ENCODE measurements around the gene OR2B6.

OR2B6 gene

GRCh38 chr6:27957516-27957915 is 475 bp downstream of the OR2B6 start:
- Histone ChIP-seq H3K4me3 (ENCODE audit: low read length) (no peak overlapping the region), H3K27me3 (ENCODE audit: insufficient read depth, low read length) (no peaks in the 10 kb centered on the region), H3K9ac (ENCODE audit: low read depth, low read length) (no peak overlapping the region), H3K4me1 (ENCODE audit: insufficient read depth, low read length) (peaks cover 4% of the 10 kb centered on the region; the same call in 1 of the 2 replicates), H3K9me3 (ENCODE audit: insufficient read depth, low read depth, low read length) (no peaks in the 10 kb centered on the region), H3K27ac (ENCODE audit: low read depth, low read length) (no peak overlapping the region), H3K36me3 (ENCODE audit: insufficient read depth, low read length) (no peaks in the 10 kb centered on the region)
- WGBS, result 94% methylated on average over 4 of the region's 4 CpGs

DNA sequence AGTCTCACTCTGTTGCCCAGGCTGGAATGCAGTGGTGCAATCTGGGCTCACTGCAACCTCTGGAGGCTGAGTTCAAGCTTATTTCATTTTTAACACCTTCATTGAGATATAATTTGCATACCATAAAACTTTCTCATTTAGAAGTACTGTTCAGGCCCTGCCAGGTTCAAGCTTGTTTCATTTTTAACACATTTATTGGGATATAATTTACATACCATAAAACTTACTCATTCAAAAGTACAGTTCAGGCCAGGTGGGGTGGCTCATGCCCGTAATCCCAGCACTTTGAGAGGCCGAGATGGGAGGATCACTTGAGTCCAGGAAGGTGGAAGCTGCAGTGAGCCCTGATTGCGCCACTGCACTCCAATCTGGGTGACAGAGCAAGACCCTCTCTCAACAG is 5.5 kb downstream of the OR2B6 start:
- Histone ChIP-seq H3K9me3 (ENCODE audit: insufficient read depth, low read depth, low read length) (no peaks in the 10 kb centered on the region), H3K4me1 (ENCODE audit: insufficient read depth, low read length) (peaks cover 4% of the 10 kb centered on the region; the same call in 1 of the 2 replicates), H3K36me3 (ENCODE audit: insufficient read depth, low read length) (no peaks in the 10 kb centered on the region), H3K9ac (ENCODE audit: low read depth, low read length) (no peak overlapping the region), H3K27me3 (ENCODE audit: insufficient read depth, low read length) (no peaks in the 10 kb centered on the region), H3K27ac (ENCODE audit: low read depth, low read length) (no peak overlapping the region), H3K4me3 (ENCODE audit: low read length) (no peak overlapping the region)
- WGBS, result 78% methylated on average over 3 of the region's 3 CpGs

DNA sequence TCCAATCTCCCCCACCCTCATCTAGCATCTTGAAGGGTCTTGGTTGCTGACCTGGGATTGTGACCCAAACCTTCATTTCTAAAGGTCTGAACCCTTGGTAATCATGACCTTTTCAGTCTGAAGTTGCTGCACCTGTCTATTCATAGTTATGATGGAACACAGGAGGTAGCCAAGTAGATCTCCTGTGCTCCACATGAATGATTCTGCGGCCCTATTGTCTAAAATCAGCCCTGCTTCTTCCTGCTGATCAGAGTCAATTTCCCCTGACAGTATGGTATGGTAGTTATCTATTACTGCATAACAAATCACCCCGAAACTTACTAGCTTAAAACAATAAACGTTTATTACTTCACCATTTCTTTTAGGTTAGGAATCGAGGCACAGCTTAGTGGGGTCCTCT is 9.0 kb downstream of the OR2B6 start:
- Histone ChIP-seq H3K4me3 (ENCODE audit: low read length) (no peak overlapping the region), H3K27ac (ENCODE audit: low read depth, low read length) (no peak overlapping the region), H3K9me3 (ENCODE audit: insufficient read depth, low read depth, low read length) (no peaks in the 10 kb centered on the region), H3K9ac (ENCODE audit: low read depth, low read length) (no peak overlapping the region), H3K27me3 (ENCODE audit: insufficient read depth, low read length) (no peaks in the 10 kb centered on the region), H3K4me1 (ENCODE audit: insufficient read depth, low read length) (no peaks in the 10 kb centered on the region), H3K36me3 (ENCODE audit: insufficient read depth, low read length) (no peaks in the 10 kb centered on the region)
- 75% methylated on average over 4 of the region's 4 CpGs for WGBS

DNA sequence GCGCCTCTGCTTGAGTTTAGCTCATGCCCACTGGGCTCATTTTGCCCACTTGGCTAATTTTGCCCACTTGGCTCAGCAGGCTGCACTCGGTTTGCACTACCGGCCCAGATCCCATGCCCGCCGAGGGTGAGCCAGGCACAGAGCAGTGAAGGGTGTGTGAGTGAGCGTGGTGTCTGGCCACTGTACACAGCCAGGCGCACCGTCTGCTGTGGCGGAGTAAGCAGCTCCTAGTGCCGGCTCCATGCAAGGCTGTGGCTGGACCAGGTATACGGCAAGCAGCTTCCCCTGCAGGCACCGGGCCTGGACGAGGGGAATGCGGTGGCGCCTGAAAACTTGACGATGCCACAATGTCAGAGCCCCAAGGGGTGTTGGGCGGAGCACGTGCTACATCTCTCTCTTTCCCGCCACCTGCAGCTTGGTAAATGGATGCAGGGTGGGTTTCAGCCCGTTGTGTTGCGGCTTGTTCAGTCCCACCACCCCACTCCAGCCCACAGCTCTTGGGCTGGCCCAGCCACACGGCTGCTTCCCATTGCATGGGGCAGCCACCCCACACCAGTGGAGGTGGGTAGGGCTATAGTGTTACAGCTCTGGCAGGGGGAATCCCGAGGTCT is 9.9 kb downstream of the OR2B6 start:
- no peaks in the 10 kb centered on the region for H3K4me1 ChIP-seq (ENCODE audit: insufficient read depth, low read length)
- H3K36me3 ChIP-seq (ENCODE audit: insufficient read depth, low read length), result no peaks in the 10 kb centered on the region
- H3K9me3 ChIP-seq (ENCODE audit: insufficient read depth, low read depth, low read length), result 0 out of 2 replicates have a peak, but pooled peaks cover 3% of the 10 kb centered on the region
- no peak overlapping the region for H3K27ac ChIP-seq (ENCODE audit: low read depth, low read length)
- no peaks in the 10 kb centered on the region for H3K27me3 ChIP-seq (ENCODE audit: insufficient read depth, low read length)
- no peak overlapping the region for H3K9ac ChIP-seq (ENCODE audit: low read depth, low read length)
- 96% methylated on average over 21 of the region's 23 CpGs for WGBS
- H3K4me3 ChIP-seq (ENCODE audit: low read length), result no peak overlapping the region

DNA sequence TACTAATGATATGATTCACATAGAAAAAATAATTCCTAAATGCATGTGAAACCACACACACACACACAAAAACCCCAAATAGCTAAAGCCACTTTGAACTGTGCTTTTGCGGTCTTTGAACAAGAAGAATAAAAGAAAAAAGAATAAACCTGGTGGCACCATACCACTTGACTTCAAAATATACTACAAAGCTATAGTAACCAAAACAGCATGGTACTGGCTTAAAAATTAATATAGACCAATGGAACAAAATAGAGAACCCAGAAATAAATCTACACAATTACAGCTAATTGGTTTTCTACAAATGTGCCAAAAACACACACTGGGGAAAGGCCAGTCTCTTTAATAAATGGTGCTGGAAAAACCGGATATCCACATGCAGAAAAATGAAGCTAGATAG is 13.4 kb downstream of the OR2B6 start:
- no peaks in the 10 kb centered on the region for H3K4me1 ChIP-seq (ENCODE audit: insufficient read depth, low read length)
- H3K27ac ChIP-seq (ENCODE audit: low read depth, low read length), result no peak overlapping the region
- H3K4me3 ChIP-seq (ENCODE audit: low read length), result no peak overlapping the region
- no peak overlapping the region for H3K9ac ChIP-seq (ENCODE audit: low read depth, low read length)
- H3K27me3 ChIP-seq (ENCODE audit: insufficient read depth, low read length), result no peaks in the 10 kb centered on the region
- H3K9me3 ChIP-seq (ENCODE audit: insufficient read depth, low read depth, low read length), result 0 out of 2 replicates have a peak, but pooled peaks cover 3% of the 10 kb centered on the region
- WGBS, result 100% methylated on average over 2 of the region's 2 CpGs
- H3K36me3 ChIP-seq (ENCODE audit: insufficient read depth, low read length), result no peaks in the 10 kb centered on the region

- Histone ChIP-seq H3K4me3 (ENCODE audit: low read length) (no peak overlapping the region), H3K4me1 (ENCODE audit: insufficient read depth, low read length) (no peaks in the 10 kb centered on the region), H3K36me3 (ENCODE audit: insufficient read depth, low read length) (no peaks in the 10 kb centered on the region), H3K9me3 (ENCODE audit: insufficient read depth, low read depth, low read length) (0 out of 2 replicates have a peak, but pooled peaks cover 3% of the 10 kb centered on the region), H3K27ac (ENCODE audit: low read depth, low read length) (no peak overlapping the region), H3K9ac (ENCODE audit: low read depth, low read length) (no peak overlapping the region), H3K27me3 (ENCODE audit: insufficient read depth, low read length) (peaks cover 9% of the 10 kb centered on the region; the same call in 1 of the 2 replicates)
- 90% methylated on average over 2 of the region's 4 CpGs for WGBS
Observed at GRCh38 chr6:27972750-27973149, 15.7 kb downstream of the OR2B6 start.

DNA sequence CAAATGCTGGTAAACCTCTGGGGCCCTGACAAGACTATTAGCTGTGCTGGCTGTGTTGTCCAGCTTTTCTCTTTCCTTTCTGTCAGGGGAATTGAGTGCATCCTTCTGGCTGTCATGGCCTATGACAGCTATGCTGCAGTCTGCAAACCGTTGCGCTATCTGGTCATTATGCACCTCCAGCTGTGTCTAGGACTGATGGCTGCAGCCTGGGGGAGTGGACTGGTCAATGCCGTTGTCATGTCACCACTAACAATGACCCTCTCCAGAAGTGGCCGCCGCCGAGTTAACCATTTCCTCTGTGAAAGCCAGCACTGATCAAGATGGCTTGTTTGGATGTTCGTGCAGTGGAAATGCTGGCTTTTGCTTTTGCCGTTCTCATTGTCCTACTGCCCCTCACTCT is 20.3 kb downstream of the OR2B6 start:
- Histone ChIP-seq H3K4me3 (ENCODE audit: low read length) (no peak overlapping the region), H3K27ac (ENCODE audit: low read depth, low read length) (no peak overlapping the region), H3K36me3 (ENCODE audit: insufficient read depth, low read length) (no peaks in the 10 kb centered on the region), H3K27me3 (ENCODE audit: insufficient read depth, low read length) (peaks cover 14% of the 10 kb centered on the region; the same call in 1 of the 2 replicates), H3K9ac (ENCODE audit: low read depth, low read length) (no peak overlapping the region), H3K4me1 (ENCODE audit: insufficient read depth, low read length) (no peaks in the 10 kb centered on the region), H3K9me3 (ENCODE audit: insufficient read depth, low read depth, low read length) (no peaks in the 10 kb centered on the region)
- 82% methylated on average over 8 of the region's 8 CpGs for WGBS

DNA sequence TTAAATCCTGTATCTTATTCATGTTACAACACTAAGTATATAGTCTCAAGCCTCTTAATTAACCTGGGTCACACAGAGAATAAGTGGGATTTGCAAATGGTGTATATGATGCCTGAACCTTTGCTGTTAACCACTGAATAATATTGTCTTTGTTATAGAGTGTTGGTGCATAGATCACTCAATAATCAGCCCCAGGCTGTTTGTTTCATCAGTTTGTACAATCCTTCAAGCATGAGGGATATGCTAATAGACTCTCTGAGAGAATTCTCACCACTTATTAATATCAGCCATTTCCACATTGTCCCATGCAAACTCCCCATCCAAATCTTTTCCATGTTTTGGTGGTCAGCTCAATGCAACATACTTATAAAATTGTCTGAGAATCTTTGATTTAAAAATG is 21.7 kb downstream of the OR2B6 start:
- Histone ChIP-seq H3K9ac (ENCODE audit: low read depth, low read length) (no peak overlapping the region), H3K4me1 (ENCODE audit: insufficient read depth, low read length) (no peaks in the 10 kb centered on the region), H3K27ac (ENCODE audit: low read depth, low read length) (no peak overlapping the region), H3K36me3 (ENCODE audit: insufficient read depth, low read length) (no peaks in the 10 kb centered on the region), H3K27me3 (ENCODE audit: insufficient read depth, low read length) (peaks cover 14% of the 10 kb centered on the region; the same call in 1 of the 2 replicates), H3K9me3 (ENCODE audit: insufficient read depth, low read depth, low read length) (no peaks in the 10 kb centered on the region), H3K4me3 (ENCODE audit: low read length) (no peak overlapping the region)

DNA sequence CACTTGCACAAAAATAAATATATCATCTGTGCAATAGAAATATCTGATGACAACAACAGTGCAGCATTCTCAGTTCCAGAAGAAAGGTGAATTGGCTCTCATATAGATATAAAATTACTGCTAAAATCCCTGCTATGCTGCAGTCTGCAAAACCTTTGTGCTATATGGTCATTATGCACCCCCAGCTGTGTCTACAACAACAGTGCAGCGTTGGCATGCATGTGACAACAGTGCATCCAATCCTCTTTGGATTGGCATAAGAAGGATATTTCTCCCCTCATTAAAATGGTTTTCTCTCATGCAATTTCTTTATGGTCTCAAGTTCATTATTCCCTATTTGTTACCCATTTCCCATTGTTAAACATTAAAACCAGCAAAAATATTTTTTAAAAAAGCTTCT is 23.1 kb downstream of the OR2B6 start:
- WGBS, result 37% methylated on average over 1 of the region's 1 CpG
- no peak overlapping the region for H3K4me3 ChIP-seq (ENCODE audit: low read length)
- H3K36me3 ChIP-seq (ENCODE audit: insufficient read depth, low read length), result no peaks in the 10 kb centered on the region

GRCh38 chr6:27986928-27987725 is 30.1 kb downstream of the OR2B6 start:
- H3K4me3 ChIP-seq (ENCODE audit: low read length), result no peak overlapping the region
- no peak overlapping the region for H3K9ac ChIP-seq (ENCODE audit: low read depth, low read length)
- H3K36me3 ChIP-seq (ENCODE audit: insufficient read depth, low read length), result no peaks in the 10 kb centered on the region
- H3K9me3 ChIP-seq (ENCODE audit: insufficient read depth, low read depth, low read length), result no peaks in the 10 kb centered on the region
- no CpG with 5 or more reads among the region's 2 CpGs for WGBS
- H3K27ac ChIP-seq (ENCODE audit: low read depth, low read length), result no peak overlapping the region
- no peaks in the 10 kb centered on the region for H3K4me1 ChIP-seq (ENCODE audit: insufficient read depth, low read length)
- peaks cover 7% of the 10 kb centered on the region for H3K27me3 ChIP-seq (ENCODE audit: insufficient read depth, low read length)

More for the DNA sequence above, 23.1 kb downstream of the OR2B6 start:
- H3K27me3 ChIP-seq (ENCODE audit: insufficient read depth, low read length), result peaks cover 14% of the 10 kb centered on the region; the same call in 1 of the 2 replicates
- no peaks in the 10 kb centered on the region for H3K4me1 ChIP-seq (ENCODE audit: insufficient read depth, low read length)
- H3K9me3 ChIP-seq (ENCODE audit: insufficient read depth, low read depth, low read length), result no peaks in the 10 kb centered on the region
- H3K9ac ChIP-seq (ENCODE audit: low read depth, low read length), result no peak overlapping the region
- H3K27ac ChIP-seq (ENCODE audit: low read depth, low read length), result no peak overlapping the region

DNA sequence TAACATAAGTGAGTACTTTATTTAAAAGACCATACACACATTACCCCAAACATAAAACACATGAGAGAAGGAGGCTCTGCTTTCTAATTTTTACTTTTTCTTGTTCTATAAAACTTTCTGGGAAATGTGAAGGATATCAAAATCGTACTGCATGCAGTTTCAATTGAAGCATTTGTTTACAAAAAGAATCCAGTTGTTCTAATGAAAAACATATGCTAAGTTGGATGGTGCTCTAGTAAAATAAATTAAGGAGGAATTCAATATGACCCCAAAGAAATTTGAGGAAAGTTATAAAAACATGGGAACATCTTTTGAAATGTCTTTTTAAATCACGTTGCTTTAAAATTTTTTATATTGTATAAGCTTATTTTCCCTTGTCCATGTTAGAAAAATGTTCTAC is 37.6 kb downstream of the OR2B6 start:
- no peaks in the 10 kb centered on the region for H3K4me1 ChIP-seq (ENCODE audit: insufficient read depth, low read length)
- H3K27ac ChIP-seq (ENCODE audit: low read depth, low read length), result no peak overlapping the region
- no peaks in the 10 kb centered on the region for H3K9me3 ChIP-seq (ENCODE audit: insufficient read depth, low read depth, low read length)
- WGBS, result 69% methylated on average over 1 of the region's 2 CpGs
- H3K4me3 ChIP-seq (ENCODE audit: low read length), result no peak overlapping the region
- peaks cover 17% of the 10 kb centered on the region; the same call in 1 of the 2 replicates for H3K27me3 ChIP-seq (ENCODE audit: insufficient read depth, low read length)
- H3K36me3 ChIP-seq (ENCODE audit: insufficient read depth, low read length), result no peaks in the 10 kb centered on the region
- H3K9ac ChIP-seq (ENCODE audit: low read depth, low read length), result no peak overlapping the region

Measured in HUES64 (cell line).